HFFc6 (cell line): ENCODE measurements around the gene CGB2. TPM values are rescaled to one million over a fixed set of nuclear protein-coding genes. Genes with fewer than 3 reads are reported as not detected.
"Not testable (repeated sequence)": the region's sequence is repeated elsewhere in the genome, so short reads cannot be mapped to it uniquely, and the experiment has no call there.

Experiments used
- DNase-seq: peaks from one replicate; pipeline ENCODE4 v3.0.0-alpha.2; 2018
- H3K27ac Mint-ChIP-seq: 2 replicates; pipeline ENCODE4 v1.8.0; 2020; ENCODE audit warnings: mild to moderate bottlenecking, mixed read lengths
- H3K27me3 Mint-ChIP-seq: 2 replicates; pipeline ENCODE4 v1.8.0; 2021; ENCODE audit warnings: mild to moderate bottlenecking, moderate library complexity, mixed read lengths; ENCODE audit not compliant: insufficient read depth
- H3K36me3 Mint-ChIP-seq: 2 replicates; pipeline ENCODE4 v1.8.0; 2021; ENCODE audit warnings: low read depth, mixed read lengths
- H3K4me1 Mint-ChIP-seq: 2 replicates; pipeline ENCODE4 v1.8.0; 2020; ENCODE audit warnings: low read depth, mixed read lengths
- H3K4me3 Mint-ChIP-seq: 2 replicates; pipeline ENCODE4 v1.8.0; 2020; ENCODE audit warnings: mild to moderate bottlenecking, moderate library complexity, mixed read lengths
- H3K9me3 Mint-ChIP-seq: 2 replicates; pipeline ENCODE4 v1.8.0; 2020; ENCODE audit warnings: mild to moderate bottlenecking, mixed read lengths
- CTCF ChIP-seq: fragments of 200-600 bp; sonication (generic); IDR thresholded peaks from 2 replicates; pipeline ENCODE4 v1.5.0; 2021; ENCODE audit warnings: antibody characterized with exemption, mild to moderate bottlenecking
- microRNA-seq: library from miRNA; unstranded; fragments of <30 nt; microRNA quantifications from one replicate; pipeline ENCODE4, GENCODE V29; 2019
- total RNA-seq, 6 experiments: library from RNA; stranded (reverse); fragmentation: NEBNext Ultra II Directional; extraction: Animal tissue kit (Norgen Biotek cat#: 25700); gene quantifications; 2 replicates in 1 of 6; 3 replicates in 5 of 6; pipeline ENCODE4 v1.2.3, GENCODE V29; 2021

The CGB2 gene
- total RNA-seq, 6 experiments from 2014 or later = 0.55 TPM; not detected in 5

GRCh38 chr19:49074869-49075268, 43.2 kb downstream of the CGB2 start:
- not testable (repeated sequence) for H3K27ac Mint-ChIP-seq

GRCh38 chr19:49080392-49080791, 48.7 kb downstream of the CGB2 start:
- no peak for DNase-seq
- no peak for TF ChIP-seq CTCF
- peaks cover 2% of the 10 kb centered on the region; the same call in 1 of the 2 replicates for H3K27me3 Mint-ChIP-seq
- H3K4me1 Mint-ChIP-seq = peaks cover 10% of the 10 kb centered on the region
- no peaks in the 10 kb centered on the region for H3K36me3 Mint-ChIP-seq
- no peak overlapping the region for H3K27ac Mint-ChIP-seq
- H3K9me3 Mint-ChIP-seq = no peaks in the 10 kb centered on the region
- H3K4me3 Mint-ChIP-seq = no peak overlapping the region

More at GRCh38 chr19:49074869-49075268, 43.2 kb downstream of the CGB2 start:
- Mint-ChIP-seq H3K36me3 (peaks cover 16% of the 10 kb centered on the region), H3K27me3 (peaks cover 19% of the 10 kb centered on the region), H3K9me3 (peaks cover 12% of the 10 kb centered on the region; the same call in 1 of the 2 replicates), H3K4me1 (peaks cover 16% of the 10 kb centered on the region)
- H3K4me3 Mint-ChIP-seq = not testable (repeated sequence)
- DNase-seq = peak; percentile 44
- TF ChIP-seq CTCF = peak; percentile 77

GRCh38 chr19:49081273-49081672, 49.6 kb downstream of the CGB2 start:
- Mint-ChIP-seq H3K27me3 (peaks cover 2% of the 10 kb centered on the region), H3K9me3 (no peaks in the 10 kb centered on the region), H3K4me1 (peaks cover 11% of the 10 kb centered on the region), H3K4me3 (no peak overlapping the region), H3K36me3 (peaks cover 6% of the 10 kb centered on the region), H3K27ac (no peak overlapping the region)
- no peak for TF ChIP-seq CTCF
- DNase-seq = no peak

Small RNAs within 50 kb of the gene (microRNA-seq; reads per million reads assigned to microRNA genes)
- 3.9 reads per million for gene MIR6798

Other genes with a start within 250 kb of the CGB2 start
- gene BCAT2, start 220.9 kb upstream of the CGB2 start, total RNA-seq = 10 to 100 TPM; 31.3 to 41.2 (median 34.0) TPM
- gene HSD17B14, start 195.4 kb upstream of the CGB2 start, total RNA-seq = 1 to 10 TPM; 2.9 to 10.0 (median 8.9) TPM
- gene PLEKHA4, start 163.3 kb upstream of the CGB2 start, total RNA-seq = 10 to 100 TPM in 4 of 6 experiments, 1 to 10 TPM in 2; 7.7 to 15.1 (median 13.2) TPM
- 10 to 100 TPM; 70.2 to 97.3 (median 89.6) TPM for gene PPP1R15A, start 159.5 kb upstream of the CGB2 start, total RNA-seq
- under 1 TPM in 1 of 6 experiments, not detected in 5; 0.38 TPM for gene TULP2, start 133.1 kb upstream of the CGB2 start, total RNA-seq
- gene NUCB1, start 131.6 kb upstream of the CGB2 start, total RNA-seq = 100 to 1,000 TPM; 129 to 160 (median 152) TPM
- not detected for gene DHDH, start 98.2 kb upstream of the CGB2 start, total RNA-seq
- 100 to 1,000 TPM; 223 to 260 (median 244) TPM for gene BAX, start 77.0 kb upstream of the CGB2 start, total RNA-seq
- 1,000 to 10,000 TPM; 2,438 to 4,450 (median 3,824) TPM for gene FTL, start 66.6 kb upstream of the CGB2 start, total RNA-seq
- gene GYS1, start 38.6 kb upstream of the CGB2 start, total RNA-seq = 10 to 100 TPM; 76.0 to 90.8 (median 87.5) TPM
- gene RUVBL2, start 38.0 kb upstream of the CGB2 start, total RNA-seq = 100 to 1,000 TPM; 131 to 161 (median 159) TPM
- under 1 TPM in 1 of 6 experiments, not detected in 5; 0.46 TPM for gene LHB, start 14.8 kb upstream of the CGB2 start, total RNA-seq
- not detected for gene CGB3, start 7.6 kb upstream of the CGB2 start, total RNA-seq
- gene CGB1, start 5.0 kb downstream of the CGB2 start, total RNA-seq = 1 to 10 TPM in 1 of 6 experiments, under 1 TPM in 1, not detected in 4; 0.38 to 1.0 TPM
- under 1 TPM in 2 of 6 experiments, not detected in 4; 0.23 to 0.75 TPM for gene CGB5, start 12.0 kb downstream of the CGB2 start, total RNA-seq
- 1 to 10 TPM in 4 of 6 experiments, under 1 TPM in 1, not detected in 1; 0.83 to 3.8 (median 3.7) TPM for gene CGB8, start 17.2 kb downstream of the CGB2 start, total RNA-seq
- gene CGB7, start 25.9 kb downstream of the CGB2 start, total RNA-seq = 1 to 10 TPM in 4 of 6 experiments, under 1 TPM in 2; 0.36 to 2.2 (median 2.1) TPM
- gene NTF4, start 32.9 kb downstream of the CGB2 start, total RNA-seq = 1 to 10 TPM in 2 of 6 experiments, under 1 TPM in 2, not detected in 2; 0.82 to 1.5 (median 1.1) TPM
- gene KCNA7, start 40.8 kb downstream of the CGB2 start, total RNA-seq = not detected
- gene SNRNP70, start 53.6 kb downstream of the CGB2 start, total RNA-seq = 100 to 1,000 TPM; 134 to 164 (median 156) TPM
- 10 to 100 TPM in 4 of 6 experiments, 1 to 10 TPM in 2; 9.3 to 12.7 (median 10.2) TPM for gene LIN7B, start 82.5 kb downstream of the CGB2 start, total RNA-seq
- 1 to 10 TPM in 1 of 6 experiments, under 1 TPM in 5; 0.60 to 1.1 (median 0.71) TPM for gene C19orf73, start 87.3 kb downstream of the CGB2 start, total RNA-seq
- 1 to 10 TPM; 1.9 to 2.4 (median 2.3) TPM for gene PPFIA3, start 87.7 kb downstream of the CGB2 start, total RNA-seq
- not detected for gene HRC, start 123.5 kb downstream of the CGB2 start, total RNA-seq
- 10 to 100 TPM; 25.5 to 32.5 (median 30.5) TPM for gene TRPM4, start 125.9 kb downstream of the CGB2 start, total RNA-seq